GM19324 (cell line): ENCODE data around the gene C3orf20.
"Not testable (repeated sequence)": the region's sequence is repeated elsewhere in the genome, so short reads cannot be mapped to it uniquely, and the experiment has no call there.

Experiments used
- ATAC-seq: cut with Tn5 transposase; IDR thresholded peaks from one replicate; pipeline ENCODE4 v1.9.1; 2021; ENCODE audit warnings: mild to moderate bottlenecking, moderate library complexity; ENCODE audit not compliant: unreplicated experiment, low FRiP score

Gene C3orf20

DNA sequence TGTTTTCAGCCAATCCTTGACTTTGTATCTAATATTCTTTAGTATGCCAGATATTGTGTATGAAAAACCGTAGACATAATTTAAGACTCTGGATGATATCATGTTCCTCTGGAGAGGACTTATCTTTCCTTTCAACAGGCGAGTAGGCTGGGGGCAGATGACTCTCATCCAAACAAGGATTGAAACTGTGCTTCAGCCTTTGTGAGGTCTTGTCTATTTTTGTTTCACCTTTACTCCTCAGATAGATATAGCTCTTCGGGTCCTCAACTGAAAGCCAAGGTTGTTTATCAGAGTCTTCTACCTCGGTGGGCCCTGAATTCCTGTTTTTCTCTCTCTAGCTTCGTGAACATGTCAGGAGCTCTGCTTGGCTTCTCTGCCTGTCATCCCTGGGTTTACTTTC, 66.0 kb downstream of the C3orf20 start:
- ATAC-seq: no peak

DNA sequence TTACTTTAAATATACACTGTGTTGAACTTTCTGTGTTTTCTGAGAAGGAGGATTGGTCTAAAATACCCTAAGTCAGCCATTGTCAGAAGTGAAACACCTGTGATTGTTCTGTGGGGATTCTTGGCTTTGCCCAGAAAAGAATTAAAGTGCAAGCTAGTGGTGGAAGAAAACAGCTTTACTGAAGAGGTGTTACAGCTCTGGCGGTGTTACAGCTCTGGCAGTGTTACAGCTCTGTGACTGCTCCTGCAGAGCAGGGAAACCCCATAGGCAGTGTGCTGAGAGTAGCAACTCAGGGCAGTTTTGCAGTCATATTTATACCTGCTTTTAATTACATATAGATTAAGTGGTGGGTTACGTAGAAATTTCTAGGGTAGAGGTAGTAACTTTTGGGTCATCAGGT, 66.6 kb downstream of the C3orf20 start:
- ATAC-seq: no peak

DNA sequence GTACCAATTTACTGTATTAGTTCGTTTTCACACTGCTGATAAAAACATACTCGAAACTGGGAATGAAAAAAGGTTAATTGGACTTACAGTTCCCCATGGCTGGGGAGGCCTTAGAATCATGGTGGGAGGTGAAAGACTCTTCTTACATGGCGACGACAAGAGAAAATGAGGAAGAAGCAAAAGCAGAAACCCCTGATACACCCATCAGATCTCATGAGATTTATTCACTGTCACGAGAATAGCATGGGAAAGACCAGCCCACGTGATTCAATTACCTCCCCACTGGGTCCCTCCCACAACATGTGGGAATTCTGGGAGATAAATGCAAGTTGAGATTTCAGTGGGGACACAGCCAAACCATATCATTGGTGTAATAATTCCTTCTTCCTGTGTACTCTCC, 69.6 kb downstream of the C3orf20 start:
- no peak for ATAC-seq

DNA sequence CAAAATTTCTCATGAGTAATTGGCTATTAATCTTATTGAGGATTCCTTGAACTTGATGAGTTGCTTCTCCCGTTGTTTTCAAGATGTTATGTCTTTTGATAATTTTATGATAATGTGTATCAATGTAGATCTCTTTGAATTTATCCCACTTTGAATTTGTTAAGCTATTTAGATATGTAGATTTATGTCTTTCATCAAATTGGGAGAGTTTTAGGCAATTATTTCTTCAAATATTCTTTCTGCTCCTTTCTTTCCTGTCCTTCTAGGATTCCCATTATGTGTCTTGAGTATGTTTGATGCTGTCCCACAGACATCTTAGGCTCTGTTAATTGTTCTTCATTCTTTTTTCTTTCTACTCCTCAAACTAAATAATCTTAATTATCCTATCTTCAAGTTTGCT, 75.7 kb downstream of the C3orf20 start:
- ATAC-seq: no peak

DNA sequence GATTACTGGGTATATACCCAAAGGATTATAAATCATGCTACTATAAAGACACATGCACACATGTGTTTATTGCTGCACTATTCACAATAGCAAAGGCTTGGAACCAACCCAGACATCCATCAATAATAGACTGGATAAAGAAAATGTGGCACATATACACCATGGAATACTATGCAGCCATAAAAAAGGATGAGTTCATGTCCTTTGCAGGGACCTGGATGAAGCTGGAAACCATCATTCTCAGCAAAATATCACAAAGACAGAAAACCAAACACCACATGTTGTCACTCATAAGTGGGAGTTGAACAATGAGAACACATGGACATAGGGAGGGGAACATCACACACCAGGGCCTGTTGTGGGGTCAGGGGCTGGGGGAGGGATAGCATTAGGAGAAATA, 78.0 kb downstream of the C3orf20 start:
- not testable (repeated sequence) for ATAC-seq

DNA sequence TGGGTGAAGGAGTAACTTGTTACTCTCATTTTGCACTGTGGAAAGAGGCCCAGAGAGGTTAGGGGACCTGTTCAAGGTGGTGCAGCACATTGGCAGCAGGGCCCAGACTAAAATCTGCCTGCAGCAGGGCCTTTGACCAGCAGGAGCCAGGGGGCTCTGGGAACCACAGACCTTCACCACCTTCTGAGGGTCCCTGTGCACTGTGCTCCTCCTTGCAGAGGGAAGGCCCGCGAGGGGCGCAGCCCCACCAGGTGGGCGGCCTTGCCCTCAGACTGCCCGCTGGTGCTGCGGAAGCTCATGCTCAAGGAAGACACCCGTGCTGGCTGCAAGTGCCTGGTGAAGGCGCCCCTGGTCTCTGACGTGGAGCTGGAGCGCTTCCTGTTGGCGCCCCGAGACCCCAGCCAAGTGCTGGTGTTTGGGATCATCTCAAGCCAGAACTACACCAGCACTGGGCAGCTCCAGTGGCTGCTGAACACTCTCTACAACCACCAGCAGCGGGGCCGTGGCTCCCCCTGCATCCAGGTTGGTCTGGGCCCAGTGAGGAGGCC, 82.3 kb downstream of the C3orf20 start:
- ATAC-seq: no peak

DNA sequence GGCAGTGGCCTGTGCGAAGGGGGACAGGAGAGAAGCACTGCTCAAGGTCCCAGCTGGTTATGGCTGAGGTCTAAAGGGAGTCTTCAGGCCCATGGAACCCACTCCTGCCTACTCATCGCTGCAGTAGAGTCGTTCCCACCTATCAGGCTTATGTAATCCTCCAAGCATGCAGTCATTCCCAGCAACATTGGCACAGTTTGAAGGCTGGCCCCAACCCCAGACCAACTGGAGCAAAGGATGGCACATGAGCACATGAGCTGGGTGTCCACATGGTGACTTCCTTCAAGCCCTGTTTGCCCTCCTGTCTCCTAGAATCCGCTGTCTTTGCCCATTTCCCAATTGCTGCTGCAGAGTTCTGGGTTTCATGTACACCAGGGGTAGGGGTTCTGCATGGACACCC, 83.4 kb downstream of the C3orf20 start:
- ATAC-seq: no peak

DNA sequence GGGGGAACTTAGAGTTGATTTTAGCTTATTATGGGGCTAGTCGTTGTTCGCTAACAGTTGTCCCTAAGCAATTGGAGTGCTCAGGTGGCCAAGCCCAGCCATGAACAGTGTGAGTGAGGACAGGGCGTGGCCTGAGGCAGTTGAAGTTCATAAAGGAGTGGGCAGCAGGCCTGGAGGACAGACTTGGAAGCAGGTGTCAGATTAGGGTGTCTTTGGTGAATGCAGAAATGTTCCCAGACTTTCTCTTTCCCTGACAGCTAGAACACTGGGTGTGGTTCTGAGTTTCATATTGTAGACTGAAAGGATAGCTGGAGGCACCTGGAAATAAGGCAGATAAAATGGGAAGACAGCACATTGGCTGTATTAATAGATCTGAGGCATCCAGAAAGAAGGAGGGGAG, 84.0 kb downstream of the C3orf20 start:
- ATAC-seq: no peak

DNA sequence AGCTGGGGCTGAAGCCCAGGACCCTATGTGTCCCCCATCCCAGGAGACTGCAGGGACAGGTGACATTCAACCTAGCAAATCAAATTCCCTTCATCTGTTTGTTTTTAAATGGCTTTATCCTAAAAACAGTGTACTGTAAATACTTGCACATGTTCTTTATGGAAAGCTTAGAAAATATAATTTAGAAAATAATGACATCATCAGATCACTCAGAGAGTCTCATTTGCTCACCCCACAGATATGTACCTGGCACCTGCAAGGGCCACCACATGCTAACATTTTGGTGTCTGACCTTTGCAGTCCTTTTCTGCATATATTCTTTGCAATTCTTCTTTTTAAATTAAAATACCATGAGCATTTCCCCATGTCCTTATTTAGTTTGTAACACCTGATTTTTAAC, 85.2 kb downstream of the C3orf20 start:
- ATAC-seq: no peak

DNA sequence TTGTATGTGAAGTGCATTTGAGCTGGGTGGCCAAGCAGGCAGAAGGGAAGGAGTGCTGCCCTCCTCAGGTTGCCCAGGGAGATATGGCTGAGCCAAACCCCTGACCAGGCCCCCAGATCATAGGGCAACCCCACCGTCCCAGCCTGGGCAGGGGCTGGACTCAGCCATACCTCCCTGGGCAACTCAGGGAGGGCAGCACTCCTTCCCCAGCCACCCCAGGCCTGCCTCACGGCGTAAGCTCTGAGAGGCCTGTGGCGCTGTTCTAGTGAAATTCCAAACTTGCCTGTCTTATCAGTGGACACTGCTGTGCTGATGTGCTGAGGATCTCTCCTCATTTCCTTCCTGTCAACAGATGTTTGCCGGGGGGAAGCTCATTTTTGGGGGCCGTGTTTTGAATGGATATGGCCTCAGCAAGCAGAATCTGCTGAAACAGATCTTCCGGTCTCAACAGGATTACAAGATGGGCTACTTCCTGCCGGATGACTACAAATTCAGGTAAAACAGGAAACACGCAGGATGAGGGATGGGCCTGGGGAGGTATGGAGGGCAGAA, 86.3 kb downstream of the C3orf20 start:
- no peak for ATAC-seq

DNA sequence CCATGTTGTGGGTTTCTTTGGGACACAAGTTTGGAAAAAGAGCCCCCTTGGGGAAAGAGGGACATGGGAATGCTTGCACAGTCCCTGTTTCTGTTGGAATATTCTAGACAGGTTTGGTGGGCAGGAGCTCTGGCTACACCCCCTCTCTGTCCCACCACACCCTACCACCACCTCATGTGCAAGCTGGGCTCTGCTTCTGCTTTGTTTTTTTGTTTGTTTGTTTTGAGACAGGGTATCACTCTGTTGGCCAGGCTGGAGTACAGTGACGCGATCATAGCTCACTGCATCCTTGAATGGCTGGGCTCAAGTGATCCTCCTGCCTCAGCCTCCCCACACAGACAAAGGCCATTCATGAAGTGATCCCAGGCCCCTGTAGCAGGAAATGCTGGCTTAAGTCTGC, 86.9 kb downstream of the C3orf20 start:
- ATAC-seq: no peak

DNA sequence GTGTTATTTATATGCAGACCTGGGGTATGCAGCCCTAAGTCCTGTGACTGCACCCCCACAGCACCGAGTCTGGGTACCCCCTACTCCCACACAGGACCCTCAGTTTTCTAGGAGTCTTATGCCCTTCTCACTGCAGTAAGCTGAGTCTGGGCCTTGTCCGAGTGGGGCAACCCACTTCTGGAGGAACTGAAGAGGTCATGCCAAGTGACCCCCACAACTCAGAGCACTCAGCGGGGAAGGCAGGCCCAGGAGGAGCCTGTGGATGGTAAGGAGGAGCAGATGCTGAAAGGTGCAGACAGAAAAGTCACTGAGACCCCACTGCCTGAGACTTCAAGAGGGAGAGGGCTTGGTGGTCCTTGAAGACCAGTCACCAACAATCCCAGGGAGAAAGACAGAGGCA, 87.8 kb downstream of the C3orf20 start:
- ATAC-seq: no peak

DNA sequence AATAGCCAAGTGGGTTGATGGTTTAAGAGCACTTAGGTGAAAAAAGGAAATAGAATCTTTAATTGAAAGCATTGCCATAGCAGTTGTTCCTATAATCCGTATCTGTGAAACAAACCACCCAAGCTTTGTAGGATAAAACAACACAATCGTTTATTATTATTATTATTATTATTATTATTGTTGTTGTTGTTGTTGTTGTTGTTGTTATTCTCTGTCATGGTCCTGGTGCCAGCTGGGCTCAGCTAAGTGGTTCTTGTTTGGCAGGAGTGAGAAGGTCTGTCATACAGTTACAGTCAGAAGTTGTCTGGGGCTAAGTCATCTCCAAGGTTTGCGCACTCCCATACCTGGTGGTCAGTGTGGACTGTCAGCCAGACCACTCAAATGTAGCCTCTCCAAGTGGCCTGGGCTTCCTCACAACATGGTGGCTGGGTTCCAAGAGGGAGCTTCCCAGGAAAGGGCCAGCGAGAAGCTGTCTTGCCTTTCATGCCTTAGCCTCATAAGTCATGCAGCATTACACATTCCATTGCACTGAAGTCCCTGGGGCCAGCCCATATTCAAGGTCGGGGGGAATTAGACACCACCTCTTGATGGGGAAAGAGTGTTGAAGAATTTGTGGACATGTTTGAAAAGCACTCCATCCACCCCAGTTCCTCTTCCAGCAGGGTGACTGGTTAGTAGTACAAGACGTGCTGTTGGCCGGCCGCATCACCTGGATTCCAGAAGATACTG, 89.6 kb downstream of the C3orf20 start:
- ATAC-seq: no peak

DNA sequence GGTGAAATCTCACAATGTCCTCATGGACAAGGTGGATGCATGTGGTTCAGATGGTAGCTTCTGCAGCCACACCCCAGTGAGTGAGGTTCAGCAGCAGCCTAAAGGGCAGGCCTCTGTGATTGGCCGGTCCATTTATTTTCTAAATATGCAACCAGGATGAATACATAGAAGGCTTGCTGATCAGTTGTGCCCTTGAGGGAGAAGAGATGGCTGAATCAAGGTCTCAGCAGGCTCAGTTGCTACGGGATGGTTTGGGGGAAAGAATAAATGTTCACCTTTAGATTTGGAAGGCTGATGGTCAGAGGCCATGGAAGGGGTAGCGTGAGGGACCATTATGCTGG, 90.1 kb downstream of the C3orf20 start:
- no peak for ATAC-seq

DNA sequence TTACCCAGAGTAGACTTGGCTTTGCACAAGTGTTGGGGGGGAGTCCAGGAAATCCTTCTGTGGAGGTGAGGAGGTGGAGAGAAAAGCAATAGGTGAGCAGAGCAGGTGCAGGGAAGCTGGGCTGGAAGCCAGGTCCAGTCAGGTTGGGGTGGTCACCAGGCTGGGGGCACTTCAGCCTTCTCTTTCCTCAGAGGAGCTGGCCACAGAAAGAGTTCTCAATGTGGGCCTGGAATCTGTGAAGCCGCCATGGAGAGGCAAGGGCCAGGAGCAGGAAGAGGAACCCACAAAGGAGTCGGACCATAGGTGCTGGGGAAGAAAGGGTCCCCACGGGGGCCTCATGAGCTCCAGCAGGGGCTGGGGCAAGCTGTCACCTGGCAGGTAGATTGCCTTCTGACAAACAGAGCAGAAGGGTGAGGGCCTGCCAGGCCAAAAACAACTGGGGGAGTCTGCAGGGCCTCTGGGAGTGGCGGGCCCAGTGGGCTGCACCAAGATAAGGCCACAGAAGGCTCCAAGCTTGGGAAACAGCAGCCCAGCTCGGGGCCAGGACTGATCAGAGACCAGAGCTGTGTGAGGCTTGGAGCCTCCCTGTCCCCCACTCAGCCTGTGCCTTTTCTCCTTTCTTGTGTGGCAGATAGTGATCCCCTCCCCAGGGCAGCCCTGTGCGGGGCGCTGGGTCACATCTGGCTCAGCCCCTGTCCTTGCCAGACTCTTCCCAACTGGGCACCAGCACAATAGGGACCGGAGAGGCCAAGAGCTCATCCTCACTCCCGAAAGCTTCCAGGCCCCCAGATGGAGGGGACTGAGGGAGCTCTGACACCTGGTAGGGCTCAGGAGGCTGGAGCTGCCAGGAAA, 90.9 kb downstream of the C3orf20 start:
- no peak for ATAC-seq

DNA sequence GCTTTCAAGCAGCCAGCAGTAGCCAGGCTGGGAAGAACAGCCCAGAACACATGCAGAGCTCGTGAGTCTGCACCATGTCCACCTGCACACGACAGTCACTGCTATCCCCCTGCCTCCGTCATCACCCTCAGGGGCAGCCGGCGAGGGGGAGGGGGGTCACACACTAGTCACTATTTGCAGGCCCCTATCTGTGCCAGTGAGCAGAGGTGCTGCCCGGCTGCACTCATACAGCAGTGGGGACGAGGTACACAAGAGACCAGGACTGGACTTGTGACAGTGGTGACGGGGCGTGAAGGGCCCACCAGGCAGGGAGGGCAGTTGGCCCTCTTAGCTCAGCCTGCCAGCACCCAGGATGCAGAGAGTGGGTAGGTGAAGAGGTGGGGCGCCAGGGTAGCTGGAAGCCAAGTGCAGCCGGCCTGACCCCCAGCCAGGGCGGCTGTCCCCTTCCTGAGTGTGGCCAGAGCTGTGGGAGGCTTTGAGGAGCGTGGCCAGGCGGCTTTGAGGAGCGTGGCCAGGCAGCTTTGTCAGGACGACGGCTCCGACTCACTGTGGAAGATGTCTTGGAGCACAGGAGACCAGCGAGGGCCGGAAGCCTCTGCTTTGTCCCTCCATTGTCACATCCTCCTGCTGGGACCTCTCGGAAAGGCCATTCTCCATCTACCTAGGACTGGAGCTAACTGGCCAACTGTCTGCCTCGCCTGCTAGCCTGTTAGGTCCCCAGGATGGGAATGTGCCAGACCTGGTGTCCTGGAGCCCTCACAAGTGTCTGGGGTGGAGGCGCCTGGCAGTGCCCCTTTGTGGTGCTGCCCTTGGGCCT, 91.7 kb downstream of the C3orf20 start:
- ATAC-seq: no peak

DNA sequence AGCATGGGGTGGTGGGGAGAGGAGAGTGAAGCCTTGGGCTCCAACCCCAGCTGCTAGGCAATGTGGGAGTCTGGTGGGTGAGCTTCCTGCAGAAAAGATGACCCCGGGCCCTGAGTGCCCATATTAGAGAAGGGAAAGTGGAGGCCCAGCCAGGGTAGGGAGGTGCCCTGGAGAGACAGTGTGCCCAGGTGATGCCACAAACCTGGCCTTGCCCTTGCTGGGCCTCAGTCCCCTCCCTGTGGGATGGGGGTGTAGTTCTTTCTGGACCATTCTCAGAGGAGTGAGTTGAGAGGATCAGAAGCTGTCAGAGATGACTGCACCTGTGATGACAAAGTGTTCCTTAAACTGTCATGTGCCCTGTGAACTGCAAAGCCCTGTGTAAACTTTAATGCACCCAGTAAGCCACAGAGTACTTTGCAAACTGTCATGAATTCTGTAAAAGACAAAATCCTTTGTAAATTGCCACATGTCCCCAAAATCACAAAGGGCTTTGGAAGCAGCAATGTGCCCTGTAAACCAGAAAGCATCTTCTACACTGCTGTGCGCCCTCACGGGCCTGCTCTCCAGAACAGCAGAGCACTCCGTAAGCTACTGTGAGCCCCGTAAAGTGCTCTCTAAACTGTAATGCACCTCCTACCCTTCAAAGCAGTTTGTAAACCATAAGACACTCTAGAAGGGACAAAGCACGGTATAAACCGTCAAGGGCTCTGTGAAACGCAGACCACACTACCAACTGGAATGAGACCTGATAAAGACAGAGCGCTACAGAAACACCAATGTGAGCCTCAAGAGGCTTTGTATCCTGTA, 92.5 kb downstream of the C3orf20 start:
- ATAC-seq: no peak

DNA sequence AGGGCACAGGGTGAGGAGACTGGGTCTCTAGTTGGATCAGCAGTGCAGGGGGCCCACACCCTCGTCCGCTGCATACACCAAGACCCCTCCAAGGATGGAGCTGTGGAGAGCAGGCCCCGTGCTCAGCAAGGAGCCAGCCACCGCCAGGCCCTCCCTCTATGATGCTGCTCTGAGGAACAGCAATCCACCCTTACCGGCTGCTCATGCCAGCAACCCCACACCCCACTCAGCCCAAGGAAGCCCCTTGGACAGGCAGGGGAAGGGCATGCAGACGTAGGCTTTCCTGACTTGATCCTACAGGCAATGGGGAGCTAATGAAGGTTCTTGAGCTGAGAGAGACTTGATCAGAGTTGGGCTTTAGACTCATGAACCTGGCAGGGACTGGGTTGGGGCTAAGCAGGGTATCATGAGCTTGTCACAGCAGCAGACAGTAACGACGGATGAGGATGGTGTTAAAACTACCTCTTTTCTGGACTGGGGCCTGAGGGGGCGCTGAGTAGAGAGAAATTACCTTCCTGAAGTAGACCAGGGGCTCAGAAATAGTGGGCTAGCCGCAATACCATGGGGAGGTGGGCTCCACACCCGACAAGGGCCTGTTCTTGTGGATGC, 93.3 kb downstream of the C3orf20 start:
- no peak for ATAC-seq

DNA sequence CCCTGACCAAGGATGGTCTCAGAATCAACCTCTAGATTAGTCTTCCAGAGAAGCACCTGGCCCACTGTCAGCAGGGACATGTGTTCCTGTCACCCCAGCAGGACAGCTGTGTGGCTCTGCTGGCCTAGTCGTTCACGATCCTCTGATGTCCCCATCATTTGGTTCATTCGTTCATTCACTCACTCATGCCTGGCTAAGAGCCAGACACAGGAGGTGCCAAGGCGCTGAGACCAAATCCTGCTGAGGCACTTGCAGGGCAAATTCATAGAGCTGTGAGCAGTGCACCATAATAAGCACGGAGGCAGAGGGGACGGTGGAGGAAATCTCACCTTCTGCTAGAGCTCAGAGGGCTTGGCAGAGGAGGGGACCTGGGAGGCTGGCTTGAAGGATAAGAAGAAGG, 93.9 kb downstream of the C3orf20 start:
- no peak for ATAC-seq
